OCI-LY1 (cell line): ENCODE results near the gene RRAGD.

ENCODE experiments used
- H2AFZ ChIP-seq: fragments of 200-600 bp; sonication (generic), shearing (Covaris generic); 2 replicates; pipeline ENCODE4 v1.6.0; 2014; ENCODE audit warnings: antibody characterized with exemption, mild to moderate bottlenecking, low read length
- H3F3A ChIP-seq: fragments of 200-600 bp; sonication (generic), shearing (Covaris generic); 2 replicates; pipeline ENCODE4 v1.6.0; 2014; ENCODE audit warnings: mild to moderate bottlenecking, antibody characterized with exemption, low read length, moderate library complexity; ENCODE audit not compliant: insufficient read depth
- H3K27ac ChIP-seq: fragments of 200-600 bp; sonication (generic); 2 replicates; pipeline ENCODE4 v1.5.1; 2014; ENCODE audit warnings: low read length, mixed run types, mild to moderate bottlenecking, low read depth; ENCODE audit not compliant: poor library complexity, severe bottlenecking
- H3K27me3 ChIP-seq: fragments of 200-600 bp; sonication (generic); 2 replicates; pipeline ENCODE4 v1.6.0; 2014; ENCODE audit warnings: antibody characterized with exemption, mild to moderate bottlenecking, low read length, moderate library complexity; ENCODE audit not compliant: insufficient read depth
- H3K36me3 ChIP-seq: fragments of 200-600 bp; sonication (generic); 2 replicates; pipeline ENCODE4 v1.6.1; 2014; ENCODE audit warnings: mild to moderate bottlenecking, antibody characterized with exemption, low read length, moderate library complexity, mixed read lengths; ENCODE audit not compliant: insufficient read depth
- H3K4me1 ChIP-seq: fragments of 200-600 bp; sonication (generic); 2 replicates; pipeline ENCODE4 v1.5.1; 2014; ENCODE audit warnings: mild to moderate bottlenecking, low read length, moderate library complexity; ENCODE audit not compliant: insufficient read depth, severe bottlenecking
- H3K4me2 ChIP-seq: fragments of 200-600 bp; sonication (generic), shearing (Covaris generic); 2 replicates; pipeline ENCODE4 v1.6.1; 2014; ENCODE audit warnings: low read length
- H3K4me3 ChIP-seq: fragments of 200-600 bp; sonication (generic); 2 replicates; pipeline ENCODE4 v1.5.1; 2014; ENCODE audit warnings: low read length, low read depth, mild to moderate bottlenecking, mixed read lengths; ENCODE audit not compliant: poor library complexity, severe bottlenecking
- H3K79me2 ChIP-seq: fragments of 200-600 bp; shearing (Covaris generic); 2 replicates; pipeline ENCODE4 v1.6.1; 2016; ENCODE audit warnings: mixed run types, low read length, mixed read lengths; ENCODE audit not compliant: insufficient read depth
- H3K9ac ChIP-seq: fragments of 200-600 bp; sonication (generic), shearing (Covaris generic); 2 replicates; pipeline ENCODE4 v1.6.1; 2014; ENCODE audit warnings: mild to moderate bottlenecking, low read length, mixed read lengths
- H3K9me2 ChIP-seq: fragments of 200-600 bp; sonication (generic), shearing (Covaris generic); 2 replicates; pipeline ENCODE4 v1.6.1; 2014; ENCODE audit warnings: low read depth, mild to moderate bottlenecking, low read length, mixed read lengths
- H3K9me3 ChIP-seq: fragments of 200-600 bp; shearing (Covaris generic); 2 replicates; pipeline ENCODE4 v1.6.1; 2014; ENCODE audit warnings: low read length, mixed read lengths
- H4K20me1 ChIP-seq: fragments of 200-600 bp; sonication (generic), shearing (Covaris generic); 2 replicates; pipeline ENCODE4 v1.6.0; 2016; ENCODE audit warnings: mild to moderate bottlenecking, low read length; ENCODE audit not compliant: insufficient read depth
- EZH2 ChIP-seq: fragments of 200-600 bp; sonication (generic), shearing (Covaris generic); IDR thresholded peaks from 2 replicates; pipeline ENCODE4 v1.8.0; 2017; ENCODE audit warnings: borderline replicate concordance, mixed run types, mild to moderate bottlenecking, antibody characterized with exemption, low read length, moderate library complexity, mixed read lengths
- TF ChIP-seq, protein P1 (sequence below): fragments of 200-600 bp; sonication (generic), shearing (Covaris generic); IDR thresholded peaks from 2 replicates; pipeline ENCODE4 v1.5.1; 2017; ENCODE audit warnings: mild to moderate bottlenecking, antibody characterized with exemption, low read length, moderate library complexity, mixed read lengths

The RRAGD gene

DNA sequence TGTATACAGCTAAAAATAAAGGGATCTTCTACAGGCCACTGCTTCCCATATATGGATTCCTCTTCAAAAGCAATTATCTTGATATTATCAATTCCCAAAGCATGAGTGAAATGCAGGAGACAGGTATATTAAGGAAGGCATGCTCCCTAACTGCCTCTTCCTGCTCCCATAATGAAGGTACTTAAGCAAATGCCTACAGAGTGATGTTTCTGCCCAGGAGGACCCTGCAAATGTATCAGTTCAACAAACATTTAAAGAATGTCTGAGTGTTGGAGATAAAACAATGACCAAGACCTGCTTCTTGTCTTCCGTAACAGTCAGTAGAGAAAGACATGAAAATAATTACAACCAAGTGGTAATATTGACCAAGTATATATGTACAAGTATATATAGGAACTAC lies 63.7 kb downstream of the RRAGD start:
- peak overlapping the region; percentile 79 for H3K4me3 ChIP-seq
- TF ChIP-seq EZH2 = no peak
- TF ChIP-seq, protein P1, sequence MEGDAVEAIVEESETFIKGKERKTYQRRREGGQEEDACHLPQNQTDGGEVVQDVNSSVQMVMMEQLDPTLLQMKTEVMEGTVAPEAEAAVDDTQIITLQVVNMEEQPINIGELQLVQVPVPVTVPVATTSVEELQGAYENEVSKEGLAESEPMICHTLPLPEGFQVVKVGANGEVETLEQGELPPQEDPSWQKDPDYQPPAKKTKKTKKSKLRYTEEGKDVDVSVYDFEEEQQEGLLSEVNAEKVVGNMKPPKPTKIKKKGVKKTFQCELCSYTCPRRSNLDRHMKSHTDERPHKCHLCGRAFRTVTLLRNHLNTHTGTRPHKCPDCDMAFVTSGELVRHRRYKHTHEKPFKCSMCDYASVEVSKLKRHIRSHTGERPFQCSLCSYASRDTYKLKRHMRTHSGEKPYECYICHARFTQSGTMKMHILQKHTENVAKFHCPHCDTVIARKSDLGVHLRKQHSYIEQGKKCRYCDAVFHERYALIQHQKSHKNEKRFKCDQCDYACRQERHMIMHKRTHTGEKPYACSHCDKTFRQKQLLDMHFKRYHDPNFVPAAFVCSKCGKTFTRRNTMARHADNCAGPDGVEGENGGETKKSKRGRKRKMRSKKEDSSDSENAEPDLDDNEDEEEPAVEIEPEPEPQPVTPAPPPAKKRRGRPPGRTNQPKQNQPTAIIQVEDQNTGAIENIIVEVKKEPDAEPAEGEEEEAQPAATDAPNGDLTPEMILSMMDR = no peak
- no peaks in the 10 kb centered on the region for H3K9me2 ChIP-seq
- H3K4me2 ChIP-seq = peak overlapping the region; percentile 77
- no peak overlapping the region for H2AFZ ChIP-seq
- H3K9ac ChIP-seq = peak overlapping the region; percentile 19; the same call in 1 of the 2 replicates
- H3K27me3 ChIP-seq = no peaks in the 10 kb centered on the region
- H3K9me3 ChIP-seq = no peaks in the 10 kb centered on the region
- H3K27ac ChIP-seq = peak overlapping the region; percentile 100
- peaks cover 39% of the 10 kb centered on the region for H3K36me3 ChIP-seq
- peaks cover 71% of the 10 kb centered on the region for H3K4me1 ChIP-seq
- H3F3A ChIP-seq = no peaks in the 10 kb centered on the region
- no peaks in the 10 kb centered on the region for H4K20me1 ChIP-seq
- H3K79me2 ChIP-seq = peaks cover 95% of the 10 kb centered on the region

DNA sequence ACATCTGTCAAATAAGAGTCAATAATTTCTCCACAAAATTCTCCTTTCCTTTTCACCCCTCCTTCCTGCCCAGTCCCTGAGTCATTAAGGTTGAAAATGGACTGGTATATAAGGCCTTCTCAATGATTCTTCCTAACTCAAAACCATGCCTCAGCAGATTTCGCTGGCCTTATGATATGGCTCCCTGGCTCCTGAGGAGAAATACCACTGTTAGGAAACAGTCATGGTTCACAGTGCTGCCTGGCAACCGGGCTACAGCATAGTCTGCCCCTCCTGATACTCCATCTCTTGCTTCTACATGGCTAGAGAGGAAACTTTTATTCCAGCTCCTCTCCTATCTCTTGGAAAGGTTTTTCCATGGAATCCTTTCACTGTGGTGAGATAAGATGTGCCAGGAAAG lies 64.2 kb downstream of the RRAGD start:
- H3K36me3 ChIP-seq = peaks cover 42% of the 10 kb centered on the region
- peaks cover 94% of the 10 kb centered on the region for H3K79me2 ChIP-seq
- H2AFZ ChIP-seq = no peak overlapping the region
- no peaks in the 10 kb centered on the region for H3K27me3 ChIP-seq
- H3K4me1 ChIP-seq = peaks cover 69% of the 10 kb centered on the region
- no peaks in the 10 kb centered on the region for H3F3A ChIP-seq
- no peaks in the 10 kb centered on the region for H3K9me2 ChIP-seq
- H3K4me3 ChIP-seq = peak overlapping the region; percentile 79
- H3K9me3 ChIP-seq = no peaks in the 10 kb centered on the region
- H4K20me1 ChIP-seq = no peaks in the 10 kb centered on the region
- TF ChIP-seq, protein P1 = no peak
- no peak for TF ChIP-seq EZH2
- H3K4me2 ChIP-seq = peak overlapping the region; percentile 77
- H3K9ac ChIP-seq = peak overlapping the region; percentile 19; the same call in 1 of the 2 replicates
- peak overlapping the region; percentile 100 for H3K27ac ChIP-seq

DNA sequence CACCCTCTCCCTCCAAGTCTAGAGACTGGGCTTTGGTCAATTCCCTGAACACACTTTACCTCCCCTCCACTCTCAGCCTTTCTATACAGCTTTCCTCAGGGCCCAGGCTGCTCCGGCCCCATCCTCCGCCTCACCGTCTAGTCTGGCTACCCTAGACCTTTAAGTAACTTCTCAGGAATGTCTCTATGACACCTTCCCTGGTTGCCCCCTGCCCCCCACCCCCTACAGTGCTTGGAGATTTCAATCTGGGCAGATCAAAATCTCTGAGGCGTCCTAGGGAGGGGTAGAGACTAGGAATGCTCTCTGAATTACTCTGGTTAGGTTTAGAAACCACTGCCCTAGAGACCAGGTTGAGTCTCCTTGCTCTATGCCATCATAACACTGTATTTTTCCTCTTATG lies 65.6 kb downstream of the RRAGD start:
- peak overlapping the region; percentile 19 for H3K4me3 ChIP-seq
- peak overlapping the region; percentile 28; the same call in 1 of the 2 replicates for H3K9ac ChIP-seq
- H3F3A ChIP-seq = no peaks in the 10 kb centered on the region
- no peaks in the 10 kb centered on the region for H3K9me3 ChIP-seq
- H3K27me3 ChIP-seq = no peaks in the 10 kb centered on the region
- peaks cover 97% of the 10 kb centered on the region for H3K79me2 ChIP-seq
- no peak for TF ChIP-seq EZH2
- TF ChIP-seq, protein P1 = no peak
- H4K20me1 ChIP-seq = no peaks in the 10 kb centered on the region
- peaks cover 48% of the 10 kb centered on the region for H3K36me3 ChIP-seq
- peak overlapping the region; percentile 77; the same call in 1 of the 2 replicates for H3K4me2 ChIP-seq
- no peaks in the 10 kb centered on the region for H3K9me2 ChIP-seq
- H2AFZ ChIP-seq = no peak overlapping the region
- H3K27ac ChIP-seq = peak overlapping the region; percentile 43
- H3K4me1 ChIP-seq = peaks cover 69% of the 10 kb centered on the region
